Daoy (cell line): ENCODE measurements around the gene METTL27. TPM values are rescaled to one million over a fixed set of nuclear protein-coding genes. Genes with fewer than 3 reads are reported as not detected.
"Not testable (repeated sequence)": the region's sequence is repeated elsewhere in the genome, so short reads cannot be mapped to it uniquely, and the experiment has no call there.

Source experiments
- DNase-seq: peaks from one replicate; pipeline ENCODE4 v3.0.0-alpha.2; 2015; ENCODE audit warnings: low read depth
- total RNA-seq: library from RNA; depleted of rRNA; stranded (reverse); fragments of >200 nt; shearing (Covaris generic); gene quantifications from 2 replicates; pipeline ENCODE4 v1.2.3, GENCODE V29; 2014

Gene METTL27
- total RNA-seq, 1 experiment from 2014 or later, result 2.3 TPM

GRCh38 chr7:73869011-73869798, 26.9 kb upstream of the METTL27 start:
- DNase-seq, result no peak

- DNase-seq, result no peak
Observed at GRCh38 chr7:73866446-73866767, 24.1 kb upstream of the METTL27 start.

DNA sequence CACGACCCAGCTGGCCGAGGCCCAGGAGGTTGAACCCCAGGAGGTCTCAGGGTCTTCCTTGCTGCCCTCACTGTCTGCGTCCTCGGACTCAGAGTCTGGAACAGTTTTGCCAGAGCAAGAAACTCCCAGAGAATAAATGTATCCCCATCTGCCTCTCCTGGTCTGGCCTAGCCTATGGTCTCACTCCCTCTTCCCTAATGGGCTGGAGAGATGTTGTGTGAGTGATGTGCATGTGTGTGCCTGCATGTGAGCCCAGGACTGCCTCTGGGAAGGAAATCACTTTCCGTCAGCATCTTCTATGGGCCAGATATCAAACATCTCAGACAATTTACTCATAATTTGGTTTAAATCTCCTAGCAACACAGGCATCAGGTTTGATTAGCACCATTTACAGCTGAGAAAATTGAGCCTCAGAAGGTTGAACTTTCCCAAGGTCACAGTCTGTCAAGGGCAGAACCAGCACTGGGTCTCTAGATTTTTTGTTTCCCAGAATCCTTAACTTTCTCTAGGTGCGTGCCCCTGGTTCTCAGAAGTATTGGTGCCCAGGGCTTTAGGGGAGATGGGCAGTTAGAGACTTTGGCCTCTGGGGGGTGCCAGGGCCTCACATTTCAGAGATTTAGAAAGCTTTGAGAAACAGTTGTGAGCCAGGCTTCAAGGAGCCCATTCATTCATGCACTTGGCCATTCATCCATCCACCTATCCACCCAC, 23.6 kb upstream of the METTL27 start:
- peak; percentile 72 for DNase-seq

DNA sequence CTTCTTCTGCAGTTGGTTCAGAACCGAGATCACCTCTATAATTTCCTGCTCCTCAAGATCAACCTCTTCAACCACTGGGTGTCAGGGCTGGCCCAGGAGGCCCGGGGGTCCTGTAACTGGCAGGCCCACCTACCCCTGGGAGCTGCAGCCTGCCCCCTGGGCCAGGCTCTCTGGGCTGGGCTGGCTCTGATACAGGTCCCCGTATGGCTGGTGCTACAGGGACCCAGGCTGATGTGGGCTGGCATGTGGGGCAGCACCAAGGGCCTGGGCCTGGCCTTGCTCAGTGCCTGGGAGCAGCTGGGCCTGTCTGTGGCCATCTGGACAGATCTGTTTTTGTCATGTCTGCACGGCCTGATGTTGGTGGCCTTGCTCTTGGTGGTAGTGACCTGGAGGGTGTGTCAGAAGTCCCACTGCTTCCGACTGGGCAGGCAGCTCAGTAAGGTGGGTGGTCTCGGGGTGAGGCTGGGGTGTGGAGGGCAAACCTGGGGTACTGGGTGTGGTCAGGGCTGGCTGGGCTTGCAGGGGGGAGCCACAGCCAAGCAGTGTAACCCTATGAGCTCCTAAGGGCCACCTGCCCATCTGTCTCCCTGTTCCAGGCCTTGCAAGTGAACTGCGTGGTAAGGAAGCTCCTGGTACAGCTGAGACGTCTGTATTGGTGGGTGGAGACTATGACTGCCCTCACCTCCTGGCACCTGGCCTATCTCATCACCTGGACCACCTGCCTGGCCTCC, 22.8 kb upstream of the METTL27 start:
- DNase-seq, result no peak

DNA sequence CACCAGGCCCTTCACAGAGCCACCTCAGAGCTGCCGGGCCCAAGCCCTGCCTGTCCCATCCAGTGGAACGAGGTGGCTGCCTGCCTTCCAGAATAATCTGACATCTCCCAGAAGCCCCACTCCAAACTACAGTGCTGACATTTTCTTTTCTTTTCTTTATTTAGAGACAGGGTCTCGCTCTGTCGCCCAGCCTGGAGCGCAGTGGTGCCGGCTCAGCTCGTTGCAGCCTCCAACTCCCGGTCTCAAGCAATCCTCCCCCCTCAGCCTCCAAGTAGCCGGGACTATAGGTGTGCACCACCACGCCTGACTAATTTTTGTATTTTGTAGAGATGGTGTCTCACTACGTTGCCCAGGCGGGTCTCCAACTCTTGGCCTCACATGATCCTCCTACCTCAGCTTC, 19.0 kb upstream of the METTL27 start:
- no peak for DNase-seq

DNA sequence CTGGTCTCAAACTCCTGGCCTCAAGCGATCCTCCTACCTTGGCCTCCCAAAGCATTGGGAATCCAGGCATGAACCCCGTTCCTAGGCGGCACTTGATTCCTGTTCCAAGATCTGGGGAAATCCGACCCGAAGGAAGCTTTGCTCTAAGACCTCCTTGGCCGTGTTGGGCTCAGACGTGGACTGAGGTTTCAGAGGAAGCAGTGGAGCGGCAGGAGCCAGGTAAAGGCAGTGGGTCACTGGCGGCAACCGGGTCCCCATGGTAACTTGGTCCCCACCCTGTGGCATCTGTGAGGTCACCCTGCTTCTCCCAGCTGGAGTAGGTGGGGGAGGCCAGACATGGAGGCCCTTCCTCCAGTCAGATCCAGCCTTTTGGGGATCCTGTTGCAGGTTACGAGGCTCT, 18.5 kb upstream of the METTL27 start, which contains the start of gene TMEM270:
Gene TMEM270 (plus strand): TSS at position 301 of the 400 bp plus-strand sequence. CDS start 36 bp downstream, at position 337.
- DNase-seq, result no peak

- DNase-seq, result no peak
Observed at GRCh38 chr7:73858807-73859206, 16.5 kb upstream of the METTL27 start.

DNA sequence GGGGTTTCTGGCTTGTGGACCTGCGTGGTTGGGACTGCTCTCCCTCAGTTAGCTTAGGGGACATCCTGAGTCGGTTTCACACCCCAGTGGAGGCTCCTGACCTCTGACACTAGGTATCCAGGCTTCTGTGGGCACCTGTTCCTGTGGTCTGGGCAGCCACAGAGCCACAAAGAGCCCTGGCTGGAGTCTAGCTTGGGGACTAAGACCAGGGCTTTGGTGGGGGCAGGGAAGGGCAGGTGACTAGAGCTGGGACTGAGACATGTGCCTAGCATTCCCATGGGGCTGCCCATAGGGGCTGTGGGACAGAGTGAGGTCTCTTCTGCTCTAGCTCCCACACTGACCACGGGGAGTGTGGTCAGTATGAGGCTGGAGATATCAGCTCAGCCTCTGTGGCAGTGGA, 14.6 kb upstream of the METTL27 start:
- DNase-seq, result no peak

GRCh38 chr7:73852500-73852899, 10.2 kb upstream of the METTL27 start:
- no peak for DNase-seq

GRCh38 chr7:73851410-73852338, 9.4 kb upstream of the METTL27 start:
- peak; percentile 98 for DNase-seq

DNA sequence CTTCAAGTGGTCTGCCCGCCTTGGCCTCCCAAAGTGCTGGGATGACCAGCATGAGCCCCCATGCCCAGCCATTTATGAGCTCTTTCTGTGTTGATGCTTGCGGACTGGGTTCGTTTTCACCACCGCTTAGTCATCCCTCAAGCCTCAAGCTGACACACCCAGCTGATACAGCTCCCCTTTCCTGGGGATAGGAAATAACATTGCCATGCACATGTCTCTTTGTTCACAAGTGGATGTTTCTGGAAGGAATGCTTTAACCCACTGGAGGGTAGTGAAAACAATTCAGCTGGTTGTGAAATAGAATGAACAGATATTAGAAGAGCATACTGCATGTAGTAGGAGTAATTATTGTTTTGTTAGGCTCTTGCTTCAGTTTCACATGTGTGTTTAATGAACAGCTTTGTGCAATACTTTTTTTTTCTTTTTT, 8.5 kb upstream of the METTL27 start:
- DNase-seq, result peak; percentile 99

GRCh38 chr7:73847941-73848723, 5.8 kb upstream of the METTL27 start:
- DNase-seq, result no peak

GRCh38 chr7:73845701-73846195, 3.4 kb upstream of the METTL27 start:
- DNase-seq, result not testable (repeated sequence)

GRCh38 chr7:73844848-73845460, 2.6 kb upstream of the METTL27 start:
- DNase-seq, result peak; percentile 63

- no peak for DNase-seq
Observed at GRCh38 chr7:73844131-73844547, 1.8 kb upstream of the METTL27 start.

DNA sequence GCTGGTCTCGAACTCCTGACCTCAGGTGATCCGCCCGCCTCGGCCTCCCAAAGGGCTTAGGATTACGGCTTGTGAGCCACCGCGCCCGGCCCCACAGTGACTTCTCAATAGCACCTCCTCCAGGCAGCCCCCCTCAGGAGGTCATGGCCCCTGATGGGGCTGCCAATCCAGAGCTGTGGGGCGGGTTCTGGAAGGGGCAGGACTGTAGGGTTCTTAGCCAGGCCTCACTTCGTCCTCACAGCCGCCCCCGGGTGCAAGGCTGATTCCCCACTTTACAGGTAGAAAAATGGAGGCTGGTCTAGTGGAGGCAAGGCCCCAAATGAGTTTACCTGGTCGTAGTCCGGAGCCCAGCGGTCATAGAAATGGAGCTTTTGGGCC, 638 bp downstream of the METTL27 start:
- DNase-seq, result peak; percentile 55

- no peak for DNase-seq
Observed at GRCh38 chr7:73840715-73841379, 1.5 kb downstream of the METTL27 start.

- DNase-seq, result no peak
Observed at GRCh38 chr7:73839743-73840714, 2.3 kb downstream of the METTL27 start.
